ENCODE measurements around the gene DDX1.

The DDX1 gene

DNA sequence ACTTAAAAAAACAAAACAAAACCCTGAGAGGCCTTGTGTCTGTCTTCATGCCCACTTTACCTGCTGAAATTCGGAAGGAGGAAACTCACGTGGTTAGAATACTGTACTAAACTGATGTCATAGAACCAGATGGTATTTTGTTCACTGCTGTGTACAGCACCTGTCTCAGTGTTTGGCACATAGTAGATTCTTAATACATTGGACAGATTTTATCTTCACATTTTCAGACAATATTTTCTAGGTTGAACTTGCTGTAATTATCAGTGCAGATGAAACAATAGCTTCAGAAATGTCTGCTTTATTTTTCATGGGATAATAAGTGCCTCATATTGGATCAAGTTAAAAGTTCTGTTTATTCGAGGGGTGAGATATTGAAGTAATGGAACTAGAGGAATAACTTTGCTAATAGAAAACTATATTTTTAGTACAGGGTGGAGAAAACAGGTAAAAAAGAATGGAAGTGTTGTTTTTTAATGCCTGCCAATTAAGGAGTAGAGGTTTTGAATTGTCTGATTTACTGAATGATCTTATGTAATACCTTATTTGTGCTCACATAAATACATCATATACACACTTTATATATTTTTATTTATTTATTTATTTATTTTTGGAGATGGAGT, 23.7 kb downstream of the DDX1 start:
- TF ChIP-seq, protein P1, sequence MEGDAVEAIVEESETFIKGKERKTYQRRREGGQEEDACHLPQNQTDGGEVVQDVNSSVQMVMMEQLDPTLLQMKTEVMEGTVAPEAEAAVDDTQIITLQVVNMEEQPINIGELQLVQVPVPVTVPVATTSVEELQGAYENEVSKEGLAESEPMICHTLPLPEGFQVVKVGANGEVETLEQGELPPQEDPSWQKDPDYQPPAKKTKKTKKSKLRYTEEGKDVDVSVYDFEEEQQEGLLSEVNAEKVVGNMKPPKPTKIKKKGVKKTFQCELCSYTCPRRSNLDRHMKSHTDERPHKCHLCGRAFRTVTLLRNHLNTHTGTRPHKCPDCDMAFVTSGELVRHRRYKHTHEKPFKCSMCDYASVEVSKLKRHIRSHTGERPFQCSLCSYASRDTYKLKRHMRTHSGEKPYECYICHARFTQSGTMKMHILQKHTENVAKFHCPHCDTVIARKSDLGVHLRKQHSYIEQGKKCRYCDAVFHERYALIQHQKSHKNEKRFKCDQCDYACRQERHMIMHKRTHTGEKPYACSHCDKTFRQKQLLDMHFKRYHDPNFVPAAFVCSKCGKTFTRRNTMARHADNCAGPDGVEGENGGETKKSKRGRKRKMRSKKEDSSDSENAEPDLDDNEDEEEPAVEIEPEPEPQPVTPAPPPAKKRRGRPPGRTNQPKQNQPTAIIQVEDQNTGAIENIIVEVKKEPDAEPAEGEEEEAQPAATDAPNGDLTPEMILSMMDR (IDR thresholded peaks at IDR 0.05; ENCODE audit: low read depth, low read length), result no peak
- no peak for DNase-seq (ENCODE audit: extremely low read depth, low read depth)

DNA sequence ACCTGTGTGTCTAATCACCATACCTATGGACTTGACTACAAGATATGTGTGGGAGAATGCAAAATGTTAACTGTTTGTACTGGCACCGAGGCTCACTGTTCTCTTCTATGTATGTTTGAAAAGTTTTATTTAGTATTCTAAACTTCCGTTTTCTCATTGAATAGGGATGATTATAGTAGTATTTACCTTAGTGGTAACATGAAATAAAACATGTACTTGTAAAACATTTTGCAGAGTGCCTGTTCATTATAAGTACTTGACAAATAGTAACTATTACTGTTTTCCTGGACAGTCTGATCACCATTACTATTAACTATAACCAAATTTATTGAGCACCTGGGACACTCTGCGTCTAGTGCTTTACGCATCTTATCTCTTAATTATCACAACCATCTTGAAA, 24.8 kb downstream of the DDX1 start:
- TF ChIP-seq, protein P1 (IDR thresholded peaks at IDR 0.05; ENCODE audit: low read depth, low read length), result no peak
- no peak for DNase-seq (ENCODE audit: extremely low read depth, low read depth)

DNA sequence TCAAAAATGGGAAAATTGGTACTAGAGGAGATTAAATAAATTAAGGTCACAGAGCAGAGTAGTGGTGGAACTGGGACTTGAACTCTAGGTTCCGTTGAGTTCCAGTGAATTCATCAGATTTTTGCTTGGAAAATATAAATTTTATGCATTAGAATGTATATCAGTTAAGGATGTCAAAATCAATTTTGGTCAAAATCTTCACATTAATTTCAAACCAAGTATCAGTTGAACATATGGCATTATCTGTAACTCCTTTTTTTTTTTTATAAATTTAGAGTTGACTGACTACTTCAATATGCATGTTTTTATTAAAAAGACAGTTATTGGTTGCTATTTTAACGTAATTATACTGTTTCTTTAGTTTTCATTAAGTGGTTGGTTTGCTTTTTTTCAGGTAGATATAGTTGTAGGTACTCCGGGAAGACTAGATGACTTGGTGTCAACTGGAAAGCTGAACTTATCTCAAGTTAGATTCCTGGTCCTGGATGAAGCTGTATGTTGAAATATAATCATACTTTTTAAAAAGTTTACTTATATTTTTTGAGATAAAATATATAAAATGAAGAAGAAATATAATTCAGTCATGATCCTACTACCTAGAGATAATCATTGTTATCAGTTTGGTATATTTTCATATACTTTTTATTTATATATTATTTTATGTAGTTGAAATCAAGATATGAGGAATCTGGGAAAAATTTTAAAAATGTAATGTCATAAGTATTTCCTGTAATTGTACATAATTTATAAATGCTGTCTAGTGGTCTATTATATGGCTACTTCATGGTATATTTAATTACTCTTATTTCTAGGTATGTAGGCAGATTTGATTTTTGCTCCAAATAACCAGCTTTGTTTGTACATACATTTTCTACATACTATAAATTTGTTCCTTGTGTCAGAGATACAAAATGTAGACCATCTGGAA, 25.4 kb downstream of the DDX1 start:
- TF ChIP-seq, protein P1 (IDR thresholded peaks at IDR 0.05; ENCODE audit: low read depth, low read length), result no peak
- DNase-seq (ENCODE audit: extremely low read depth, low read depth), result no peak

DNA sequence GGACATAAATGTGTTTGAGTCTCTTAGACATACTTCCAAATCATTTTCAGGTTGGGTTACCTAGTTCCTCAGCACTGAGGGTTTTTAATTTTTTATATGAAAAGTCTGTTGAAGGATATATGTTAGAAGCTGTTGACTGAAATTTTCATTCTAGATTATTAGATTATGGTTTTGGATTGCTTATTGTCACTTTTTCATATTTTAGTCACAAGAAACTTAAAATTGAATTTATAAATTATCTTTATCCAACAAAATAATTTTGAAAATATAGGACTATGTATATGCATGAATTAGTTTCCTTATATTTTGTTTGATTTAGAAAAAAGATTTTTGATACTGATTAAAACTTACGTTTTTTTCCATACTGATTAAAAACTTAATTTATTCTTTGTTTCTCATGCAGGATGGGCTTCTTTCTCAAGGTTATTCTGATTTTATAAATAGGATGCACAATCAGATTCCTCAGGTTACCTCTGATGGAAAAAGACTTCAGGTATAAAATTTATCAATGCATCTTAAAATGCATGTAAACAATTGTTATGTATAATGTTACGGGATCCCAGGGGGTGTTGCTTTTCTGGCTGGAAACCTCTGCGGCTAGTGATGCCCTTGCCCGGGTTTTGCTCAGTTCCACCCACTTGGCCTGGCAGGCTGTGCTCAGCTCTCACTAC, 26.2 kb downstream of the DDX1 start:
- no peak for DNase-seq (ENCODE audit: extremely low read depth, low read depth)
- TF ChIP-seq, protein P1 (IDR thresholded peaks at IDR 0.05; ENCODE audit: low read depth, low read length), result no peak

DNA sequence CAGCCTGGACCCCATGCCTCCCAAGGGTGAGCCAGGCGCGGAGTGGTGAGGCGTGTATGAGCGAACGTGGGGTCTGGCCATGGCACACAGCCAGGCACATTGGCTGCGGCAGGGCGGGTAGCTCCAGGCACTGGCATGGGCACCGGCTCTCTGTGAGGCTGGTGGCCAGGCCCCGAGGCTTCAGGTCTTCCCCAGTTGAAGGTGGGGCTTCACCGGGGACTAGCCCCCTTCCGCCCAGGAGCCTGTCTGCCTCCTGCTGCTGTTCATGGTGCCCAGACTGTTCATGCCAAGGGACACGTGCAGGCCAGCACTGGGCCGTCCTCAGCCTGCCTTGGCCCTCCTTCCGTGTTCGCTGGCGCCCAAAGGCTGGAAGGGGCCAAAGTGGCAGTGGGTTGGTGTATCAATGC, 26.8 kb downstream of the DDX1 start:
- TF ChIP-seq, protein P1 (IDR thresholded peaks at IDR 0.05; ENCODE audit: low read depth, low read length), result no peak

DNA sequence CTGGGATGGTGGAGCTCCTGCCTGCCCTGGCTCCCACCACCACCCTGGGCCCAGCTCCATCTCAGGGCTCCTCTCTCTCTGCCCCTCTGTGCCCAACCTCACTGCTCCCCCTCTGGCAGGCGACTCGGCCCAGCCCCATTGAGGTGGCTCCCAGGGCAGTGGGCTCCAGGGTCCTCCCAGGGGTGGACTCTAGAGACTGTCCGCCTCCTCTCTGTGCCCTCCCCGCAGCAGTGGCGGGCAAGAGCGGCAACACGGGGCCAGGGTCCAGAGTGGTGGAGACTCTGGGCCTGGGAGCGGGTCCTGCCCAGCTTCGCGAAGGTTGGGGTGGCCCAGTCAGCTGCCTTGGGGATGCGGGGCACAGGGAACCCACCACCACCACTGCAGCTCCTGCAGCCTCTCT, 27.4 kb downstream of the DDX1 start:
- TF ChIP-seq, protein P1 (IDR thresholded peaks at IDR 0.05; ENCODE audit: low read depth, low read length), result no peak
- no peak for DNase-seq (ENCODE audit: extremely low read depth, low read depth)

More for the DNA sequence above, 26.8 kb downstream of the DDX1 start:
- DNase-seq (ENCODE audit: extremely low read depth, low read depth), result no peak

DNA sequence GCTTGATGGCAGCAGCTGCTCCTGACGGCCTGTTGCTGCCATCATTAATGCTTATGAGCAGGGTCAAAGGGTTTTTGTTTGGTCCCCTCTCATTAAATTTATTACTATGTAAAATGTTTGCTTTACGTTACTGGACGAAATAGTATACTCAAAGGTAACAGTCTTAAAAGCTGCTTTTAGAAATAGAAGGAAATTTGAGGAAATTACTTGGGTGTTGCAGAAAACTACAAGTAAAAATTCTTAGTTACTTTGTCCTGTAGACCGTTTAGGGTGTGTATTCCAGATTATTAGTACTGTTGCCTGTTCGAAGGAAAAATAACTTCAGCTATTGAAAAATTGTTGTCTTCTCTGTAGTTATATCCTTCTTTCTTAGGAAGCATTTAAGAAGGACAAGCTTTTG, 27.8 kb downstream of the DDX1 start:
- TF ChIP-seq, protein P1 (IDR thresholded peaks at IDR 0.05; ENCODE audit: low read depth, low read length), result no peak

More for the DNA sequence above, 27.8 kb downstream of the DDX1 start:
- DNase-seq (ENCODE audit: extremely low read depth, low read depth), result no peak
